Pons (tissue), 1 donor: ENCODE measurements around the gene MZB1.
"Not testable (repeated sequence)": the region's sequence is repeated elsewhere in the genome, so short reads cannot be mapped to it uniquely, and the experiment has no call there.

ENCODE experiments used
- DNase-seq: peaks from one replicate; pipeline ENCODE4 v3.0.0-alpha.2; 2016; ENCODE audit warnings: low spot score

MZB1 gene

DNA sequence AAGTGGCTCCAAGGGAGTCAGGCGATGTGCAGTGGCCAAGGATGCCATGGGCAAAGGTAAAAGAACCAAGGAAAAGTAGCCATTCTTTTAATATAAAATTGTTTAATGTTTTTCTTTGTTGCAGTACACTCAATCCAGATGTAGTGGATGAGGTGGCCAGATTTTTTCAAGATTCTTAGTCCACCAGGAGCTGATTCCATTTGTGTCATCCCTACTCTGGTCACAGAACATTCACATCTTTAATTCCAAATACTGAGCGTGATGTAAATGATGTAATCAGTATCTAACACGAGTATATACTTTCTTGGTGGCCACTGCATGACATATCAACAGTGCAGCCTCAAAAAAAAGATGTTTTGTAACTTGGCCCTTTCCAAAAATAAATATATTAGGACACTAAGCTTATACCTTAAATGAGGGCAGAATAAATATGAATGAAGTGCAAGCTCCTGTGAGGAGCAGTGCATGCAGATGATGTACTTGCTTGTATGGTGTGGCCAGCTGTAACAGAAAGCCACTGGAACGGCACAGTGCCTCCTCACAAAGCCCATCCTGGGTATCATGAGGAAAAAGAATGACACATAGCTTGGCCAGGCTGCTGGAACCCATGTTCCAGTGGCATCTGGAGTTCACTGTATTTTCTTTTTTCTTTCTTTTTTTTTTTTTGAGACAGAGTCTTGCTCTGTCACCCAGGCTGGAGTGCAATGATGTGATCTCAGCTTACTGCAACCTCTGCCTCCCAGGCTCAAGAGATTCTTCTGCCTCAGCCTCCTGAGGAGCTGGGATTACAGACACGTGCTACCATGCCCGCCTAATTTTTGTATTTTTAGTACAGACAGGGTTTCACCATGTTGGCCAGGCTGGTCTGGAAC, 20.6 kb upstream of the MZB1 start:
- DNase-seq = no peak

GRCh38 chr5:139409116-139409515, 19.4 kb upstream of the MZB1 start:
- not testable (repeated sequence) for DNase-seq

DNA sequence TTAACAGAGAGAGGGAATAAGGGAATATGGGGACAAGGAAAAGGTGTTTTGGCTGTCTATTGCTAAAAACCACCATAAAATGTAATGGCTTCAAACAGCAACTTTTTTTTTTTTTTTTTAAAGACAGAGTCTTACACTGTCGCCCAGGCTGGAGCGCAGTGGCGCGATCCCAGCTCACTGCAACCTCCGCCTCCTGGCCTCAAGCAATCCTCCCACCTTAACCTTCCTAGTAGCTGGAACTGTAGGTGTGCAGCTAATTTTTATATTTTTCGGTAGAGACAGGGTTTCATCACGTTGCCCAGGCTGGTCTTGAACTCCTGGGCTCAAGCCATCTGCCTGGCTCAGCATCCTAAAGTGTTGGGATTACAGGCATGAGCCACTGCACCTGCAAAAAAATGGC, 18.5 kb upstream of the MZB1 start:
- DNase-seq = no peak

GRCh38 chr5:139407517-139407916, 17.8 kb upstream of the MZB1 start:
- no peak for DNase-seq

GRCh38 chr5:139406963-139407362, 17.2 kb upstream of the MZB1 start:
- no peak for DNase-seq

DNA sequence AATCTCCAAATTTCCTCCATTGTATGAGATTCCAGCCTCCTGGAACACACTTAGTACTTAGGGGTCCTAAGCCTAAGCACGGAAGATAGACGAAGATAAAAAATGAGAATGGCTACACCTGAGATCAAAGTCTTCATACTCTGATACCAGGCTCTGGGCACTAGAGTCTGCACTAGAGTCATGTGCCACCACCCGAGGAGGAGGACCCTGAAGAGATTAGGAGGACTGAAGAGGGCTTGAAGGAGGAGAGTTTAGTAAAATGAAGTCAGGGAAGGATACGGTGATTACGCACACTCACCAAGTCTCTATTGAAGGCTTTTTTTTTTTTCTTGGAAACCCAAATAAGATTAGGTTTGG, 14.7 kb upstream of the MZB1 start:
- no peak for DNase-seq

DNA sequence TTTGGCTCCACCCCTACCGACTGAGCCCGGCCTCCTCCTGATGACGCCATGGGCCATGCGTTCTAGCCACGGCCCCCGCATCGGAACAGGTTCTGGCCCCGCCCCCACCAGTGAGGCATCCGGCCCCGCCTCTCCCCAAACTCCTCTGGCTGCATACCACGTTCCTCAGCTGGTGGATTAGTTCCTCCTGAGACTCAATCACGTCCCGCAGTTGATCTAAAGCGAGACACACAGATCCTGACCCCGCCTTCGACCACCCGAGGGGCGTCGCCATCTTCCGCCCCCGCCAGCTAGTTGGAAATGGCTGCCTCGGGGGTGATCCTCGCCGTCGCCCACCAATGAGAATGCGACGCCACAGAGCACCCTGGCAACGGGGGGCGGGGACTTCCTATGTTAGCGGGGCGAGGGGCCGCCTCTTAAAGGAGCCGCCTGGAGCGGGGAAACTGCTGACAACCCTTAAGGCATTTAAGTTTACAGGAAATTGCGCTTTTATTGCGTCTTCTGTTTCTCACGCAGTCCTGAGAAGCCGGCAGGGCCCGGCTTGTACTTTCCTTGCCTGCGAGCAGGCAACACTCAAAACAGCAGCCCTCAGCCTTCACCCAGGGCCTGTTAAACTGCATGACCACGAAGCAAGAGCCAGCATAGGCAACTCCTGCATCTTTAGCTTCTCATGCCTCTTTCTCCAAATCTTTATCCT, 14.2 kb upstream of the MZB1 start, which contains the start of gene SPATA24:
Gene SPATA24 (minus strand): TSS at position 303 of the 697 bp plus-strand sequence. CDS start 29 bp downstream, at position 274.
- DNase-seq = peak; percentile 96

GRCh38 chr5:139403418-139403786, 13.7 kb upstream of the MZB1 start:
- DNase-seq = no peak

DNA sequence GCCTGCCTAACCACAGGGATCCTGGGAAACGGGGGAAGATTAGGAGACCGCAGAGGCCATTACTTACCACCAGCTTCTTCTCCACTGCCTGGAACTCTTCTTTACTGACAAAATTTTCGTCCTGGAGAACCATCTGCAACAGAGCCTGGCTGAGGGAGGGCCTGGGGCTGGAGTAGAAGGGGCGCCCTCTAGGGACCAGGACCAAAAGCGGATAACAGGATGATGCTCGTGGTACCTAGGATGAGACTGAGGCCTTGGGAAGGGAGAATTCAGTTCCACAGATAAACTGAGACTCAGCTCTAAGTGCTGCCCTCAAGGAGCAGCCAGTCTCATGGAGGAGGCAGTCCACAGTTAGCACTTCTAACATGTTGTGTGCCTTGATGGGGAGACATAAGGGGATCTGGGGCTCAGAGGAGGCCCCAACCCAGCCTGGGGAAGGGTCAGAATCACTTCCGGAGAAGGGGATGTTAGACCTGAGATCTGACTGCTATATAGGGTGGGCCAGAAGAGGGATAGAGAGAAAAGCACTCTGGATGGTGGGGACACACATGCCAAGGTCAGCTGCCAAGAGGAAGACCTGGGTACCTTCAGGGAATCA, 12.9 kb upstream of the MZB1 start:
- DNase-seq = no peak

DNA sequence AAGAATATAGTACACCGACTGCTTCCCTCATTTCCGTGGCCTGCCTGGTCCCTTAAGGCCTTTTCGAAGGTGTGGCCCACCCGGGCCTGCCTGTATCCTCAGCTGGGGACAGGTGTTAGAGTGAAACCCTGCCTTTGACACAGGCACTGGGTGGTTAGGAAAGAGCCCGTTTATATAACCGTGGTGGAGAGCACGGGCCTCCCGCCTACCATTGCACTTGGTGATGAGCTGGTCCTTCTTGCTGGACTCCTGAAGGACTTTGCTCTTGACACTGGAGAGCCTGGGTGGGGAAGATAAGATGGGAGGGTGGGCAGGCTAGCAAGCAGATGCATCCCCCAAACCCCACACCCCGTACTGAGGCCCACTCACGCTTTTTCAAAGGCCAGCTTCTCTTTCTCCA, 11.8 kb upstream of the MZB1 start:
- no peak for DNase-seq

- DNase-seq = no peak
Measured at GRCh38 chr5:139399501-139400121, 9.9 kb upstream of the MZB1 start.

DNA sequence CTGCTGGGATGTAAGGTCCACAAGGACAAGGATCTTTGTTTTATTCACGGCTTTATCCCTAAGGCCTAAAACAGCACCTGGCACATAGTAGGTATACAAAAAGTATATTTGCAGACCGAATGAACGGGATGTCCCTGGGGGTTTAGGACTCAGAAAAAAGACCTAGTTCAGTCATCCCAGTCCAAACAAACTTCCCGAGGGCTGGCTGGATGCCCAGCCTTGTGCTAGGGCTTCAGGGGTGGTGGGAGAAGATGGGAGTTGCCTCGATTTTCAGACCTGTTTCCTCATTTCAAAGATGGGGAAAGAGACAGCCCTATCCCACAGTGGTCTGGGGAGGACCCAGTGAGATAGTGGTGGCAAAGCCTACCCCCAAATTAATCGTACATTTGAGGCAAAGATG, 8.2 kb upstream of the MZB1 start:
- DNase-seq = no peak

GRCh38 chr5:139396691-139397090, 7.0 kb upstream of the MZB1 start:
- no peak for DNase-seq

- DNase-seq = no peak
Measured at GRCh38 chr5:139395844-139396640, 6.3 kb upstream of the MZB1 start.

- no peak for DNase-seq
Measured at GRCh38 chr5:139394654-139395566, 5.2 kb upstream of the MZB1 start, which contains the start of gene PROB1. PROB1 (minus strand) TSS chr5:139395104; CDS start chr5:139395081, 23 bp downstream.

DNA sequence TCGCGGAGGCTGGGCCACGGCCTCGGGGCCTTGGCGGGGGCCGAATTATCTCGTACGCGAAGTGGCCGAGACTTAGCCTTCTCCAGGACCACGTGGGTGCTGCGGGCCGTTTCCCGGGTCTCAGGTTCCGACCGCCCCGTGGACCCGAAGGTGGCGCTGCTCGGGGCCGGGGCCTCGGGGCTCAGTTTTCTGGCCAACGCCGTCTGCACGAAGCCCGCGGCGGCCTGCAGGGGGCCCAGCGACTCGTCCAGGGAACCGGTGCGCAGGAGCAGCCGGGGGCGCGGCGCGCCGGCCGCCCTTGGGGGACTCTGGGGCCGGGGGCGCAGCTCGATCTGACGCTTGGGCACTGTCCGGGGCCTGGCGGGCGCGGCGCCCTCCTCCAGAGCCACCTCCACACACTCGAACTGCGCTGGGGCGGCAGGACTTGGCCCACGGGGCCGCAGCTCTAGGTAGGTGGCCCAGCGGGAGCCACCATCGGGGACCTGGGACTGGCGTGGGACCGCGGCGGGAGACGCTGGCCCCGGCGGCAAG, 4.5 kb upstream of the MZB1 start:
- no peak for DNase-seq

DNA sequence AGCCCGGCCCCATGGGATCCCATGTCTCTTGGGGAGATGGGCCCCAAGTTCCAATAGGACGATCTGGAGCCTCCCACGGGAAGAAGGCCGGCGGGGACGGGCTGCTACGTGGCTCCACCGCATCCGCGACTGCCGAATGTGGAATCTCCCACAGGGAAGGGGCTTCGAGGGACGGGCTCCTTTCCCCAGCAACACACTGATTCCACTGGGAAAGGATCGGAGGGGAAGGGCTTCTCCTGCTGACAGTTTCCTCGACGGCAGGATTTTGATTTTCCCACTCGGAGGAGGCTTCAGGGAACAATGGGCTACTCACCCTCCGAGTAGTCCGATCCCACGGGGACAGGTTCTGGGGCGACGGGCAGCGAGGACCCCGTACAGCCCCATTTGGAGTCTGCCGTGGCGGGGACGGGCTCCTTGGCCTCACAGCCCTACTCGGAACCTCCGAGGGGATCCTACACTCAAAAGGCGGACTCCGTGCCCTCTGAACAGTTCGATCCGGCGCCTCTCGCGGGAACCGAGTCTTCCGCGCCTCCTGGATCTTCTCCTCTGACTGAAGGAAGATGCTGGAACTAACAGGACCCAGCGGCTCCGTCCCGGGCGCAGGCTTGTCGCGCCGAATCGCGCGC, 3.9 kb upstream of the MZB1 start:
- no peak for DNase-seq

DNA sequence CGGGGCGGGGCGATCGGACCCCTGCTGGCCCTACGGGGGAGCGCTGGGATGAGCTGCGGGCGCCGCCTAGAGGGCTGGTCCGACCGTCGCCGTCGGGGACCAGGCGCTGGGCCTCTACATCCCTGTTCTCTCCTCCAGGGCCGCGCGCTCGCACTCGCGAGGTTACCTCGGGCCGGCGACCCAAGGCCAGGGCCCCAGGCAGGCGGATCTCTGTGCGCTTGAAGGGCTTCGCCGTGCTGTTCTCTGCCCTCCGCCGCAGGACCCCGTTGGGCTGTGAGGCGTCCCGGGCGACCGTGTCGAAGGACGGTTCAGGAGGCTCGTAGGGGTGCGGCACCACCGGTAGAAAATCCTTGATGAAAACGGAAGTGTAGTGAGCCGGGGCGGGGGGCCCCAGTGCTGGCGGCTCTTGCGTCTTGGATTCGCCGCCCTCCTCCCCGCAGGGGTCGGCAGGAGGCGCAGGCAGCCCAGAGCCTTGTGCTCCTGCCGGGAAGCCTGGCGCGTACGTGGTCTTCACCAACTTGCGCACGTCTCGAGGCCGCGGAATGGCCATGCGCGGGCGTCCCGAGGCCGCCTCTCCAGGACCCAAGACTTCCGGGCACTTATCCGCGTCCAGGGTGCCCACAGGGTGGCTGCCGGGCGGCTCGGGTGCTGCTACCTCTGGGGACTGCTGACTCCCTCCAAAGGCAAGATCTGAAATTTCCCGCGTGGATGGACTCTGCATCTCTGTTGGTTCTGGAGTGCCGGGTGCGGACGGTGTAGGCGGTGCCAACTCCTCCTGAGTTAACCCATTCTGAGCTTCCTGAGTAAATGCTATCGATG, 3.2 kb upstream of the MZB1 start:
- no peak for DNase-seq

- no peak for DNase-seq
Measured at GRCh38 chr5:139392324-139392677, 2.6 kb upstream of the MZB1 start.
